Hepatocyte (in vitro differentiated cells): ENCODE measurements around the gene CRB1. TPM values are rescaled to one million over a fixed set of nuclear protein-coding genes. Genes with fewer than 3 reads are reported as not detected.

ENCODE experiments used
- DNase-seq: peaks from one replicate; pipeline ENCODE4 v3.0.0-alpha.2; 2016; ENCODE audit warnings: low spot score
- H2AFZ ChIP-seq: fragments of 200-600 bp; sonication (generic); 2 replicates; pipeline ENCODE4 v1.6.0; 2016; ENCODE audit warnings: antibody characterized with exemption, mild to moderate bottlenecking
- H3K27ac ChIP-seq: fragments of 200-600 bp; sonication (generic); 2 replicates; pipeline ENCODE4 v1.5.1; 2016; ENCODE audit warnings: mild to moderate bottlenecking
- H3K27me3 ChIP-seq: fragments of 200-600 bp; sonication (generic); 2 replicates; pipeline ENCODE4 v1.6.1; 2016
- H3K36me3 ChIP-seq: fragments of 200-600 bp; sonication (generic); replicated peaks from 2 replicates; pipeline ENCODE4 v1.5.1; 2016; ENCODE audit warnings: low read depth; ENCODE audit not compliant: insufficient read depth
- H3K4me1 ChIP-seq: fragments of 200-600 bp; sonication (generic); 2 replicates; pipeline ENCODE4 v1.5.1; 2016; ENCODE audit warnings: mild to moderate bottlenecking, moderate library complexity; ENCODE audit not compliant: insufficient read depth
- H3K4me2 ChIP-seq: fragments of 200-600 bp; sonication (generic); 2 replicates; pipeline ENCODE4 v1.6.0; 2016
- H3K4me3 ChIP-seq: fragments of 200-600 bp; sonication (generic); 2 replicates; pipeline ENCODE4 v1.5.1; 2016; ENCODE audit warnings: mild to moderate bottlenecking
- H3K79me2 ChIP-seq: fragments of 200-600 bp; sonication (generic); 2 replicates; pipeline ENCODE4 v1.6.0; 2017; ENCODE audit warnings: mild to moderate bottlenecking
- H3K9me2 ChIP-seq: fragments of 200-600 bp; sonication (generic); replicated peaks from 2 replicates; pipeline ENCODE4 v1.6.0; 2017; ENCODE audit warnings: mild to moderate bottlenecking; ENCODE audit not compliant: insufficient read depth
- H3K9me3 ChIP-seq: fragments of 200-600 bp; sonication (generic); 2 replicates; pipeline ENCODE4 v1.5.1; 2016; ENCODE audit warnings: low read depth, mild to moderate bottlenecking
- H4K20me1 ChIP-seq: fragments of 200-600 bp; sonication (generic); 2 replicates; pipeline ENCODE4 v1.6.0; 2016; ENCODE audit warnings: mild to moderate bottlenecking; ENCODE audit not compliant: insufficient read depth, poor library complexity, severe bottlenecking
- CTCF ChIP-seq: fragments of 200-600 bp; sonication (generic); IDR thresholded peaks from 2 replicates; pipeline ENCODE4 v1.5.1; 2016; ENCODE audit warnings: antibody characterized with exemption, mild to moderate bottlenecking; ENCODE audit not compliant: poor library complexity
- EZH2 ChIP-seq: fragments of 200-600 bp; sonication (generic); IDR thresholded peaks from 2 replicates; pipeline ENCODE4 v1.6.1; 2016; ENCODE audit warnings: antibody characterized with exemption, mild to moderate bottlenecking, borderline replicate concordance
- EZH2phosphoT487 ChIP-seq: fragments of 200-600 bp; sonication (generic); IDR thresholded peaks from one replicate; pipeline ENCODE4 v1.6.1; 2018; ENCODE audit warnings: antibody characterized with exemption, mild to moderate bottlenecking, low read depth, moderate library complexity; ENCODE audit not compliant: unreplicated experiment, severe bottlenecking
- WGBS: methylation state at CpG from one replicate; pipeline ENCODE4 v1.1.6; 2016; ENCODE audit warnings: low lambda C conversion rate; ENCODE audit errors: missing lambda C conversion rate; 5-methylcytosine and 5-hydroxymethylcytosine counted together
- polyA plus RNA-seq: library from polyadenylated mRNA; unstranded; fragments of >200 nt; fragmentation: Nextera tagmentation; extraction: Ambion mirVana; gene quantifications from 2 replicates; pipeline ENCODE4 v1.2.1, GENCODE V29; 2016
- total RNA-seq: library from RNA; depleted of rRNA; stranded (reverse); fragments of >200 nt; gene quantifications from 2 replicates; pipeline ENCODE4 v1.2.3, GENCODE V29; 2014

Gene CRB1
- total and polyA plus RNA-seq, 2 experiments from 2014 or later: 0.30 TPM; not detected in 1

GRCh38 chr1:197438010-197438790 is 170.1 kb downstream of the CRB1 start:
- Histone ChIP-seq H3K9me2 (no peaks in the 10 kb centered on the region), H3K4me3 (no peak overlapping the region), H2AFZ (no peak overlapping the region), H3K4me2 (no peak overlapping the region), H3K9me3 (no peaks in the 10 kb centered on the region), H4K20me1 (no peaks in the 10 kb centered on the region), H3K79me2 (no peaks in the 10 kb centered on the region), H3K27ac (no peak overlapping the region), H3K4me1 (no peaks in the 10 kb centered on the region), H3K27me3 (no peaks in the 10 kb centered on the region), H3K36me3 (no peaks in the 10 kb centered on the region)
- no peak for TF ChIP-seq EZH2
- TF ChIP-seq EZH2phosphoT487: no peak
- no peak for TF ChIP-seq CTCF
- WGBS: 43% methylated on average over 3 of the region's 3 CpGs
- DNase-seq: no peak

GRCh38 chr1:197439708-197440280 is 171.7 kb downstream of the CRB1 start:
- Histone ChIP-seq H3K4me3 (no peak overlapping the region), H4K20me1 (no peaks in the 10 kb centered on the region), H3K9me3 (no peaks in the 10 kb centered on the region), H3K36me3 (no peaks in the 10 kb centered on the region), H3K27me3 (no peaks in the 10 kb centered on the region), H3K4me1 (no peaks in the 10 kb centered on the region), H3K79me2 (no peaks in the 10 kb centered on the region), H3K27ac (no peak overlapping the region), H3K9me2 (no peaks in the 10 kb centered on the region), H3K4me2 (no peak overlapping the region), H2AFZ (no peak overlapping the region)
- no peak for DNase-seq
- no peak for TF ChIP-seq EZH2
- TF ChIP-seq CTCF: no peak
- TF ChIP-seq EZH2phosphoT487: no peak
- WGBS: 60% methylated on average over 4 of the region's 4 CpGs

- H3K79me2 ChIP-seq: no peaks in the 10 kb centered on the region
- 57% methylated on average over 2 of the region's 2 CpGs for WGBS
- TF ChIP-seq EZH2 (no peak), CTCF (no peak), EZH2phosphoT487 (no peak)
Measured at GRCh38 chr1:197440715-197441114, 172.7 kb downstream of the CRB1 start.

More at GRCh38 chr1:197440715-197441114, 172.7 kb downstream of the CRB1 start:
- Histone ChIP-seq H3K36me3 (no peaks in the 10 kb centered on the region), H3K9me2 (no peaks in the 10 kb centered on the region), H3K4me1 (no peaks in the 10 kb centered on the region), H3K27ac (no peak overlapping the region), H3K4me3 (no peak overlapping the region), H3K27me3 (no peaks in the 10 kb centered on the region), H4K20me1 (no peaks in the 10 kb centered on the region), H2AFZ (no peak overlapping the region), H3K4me2 (no peak overlapping the region), H3K9me3 (no peaks in the 10 kb centered on the region)
- DNase-seq: no peak
